Measurements from ENCODE around the gene MTA1.

- TF ChIP-seq, protein P1, sequence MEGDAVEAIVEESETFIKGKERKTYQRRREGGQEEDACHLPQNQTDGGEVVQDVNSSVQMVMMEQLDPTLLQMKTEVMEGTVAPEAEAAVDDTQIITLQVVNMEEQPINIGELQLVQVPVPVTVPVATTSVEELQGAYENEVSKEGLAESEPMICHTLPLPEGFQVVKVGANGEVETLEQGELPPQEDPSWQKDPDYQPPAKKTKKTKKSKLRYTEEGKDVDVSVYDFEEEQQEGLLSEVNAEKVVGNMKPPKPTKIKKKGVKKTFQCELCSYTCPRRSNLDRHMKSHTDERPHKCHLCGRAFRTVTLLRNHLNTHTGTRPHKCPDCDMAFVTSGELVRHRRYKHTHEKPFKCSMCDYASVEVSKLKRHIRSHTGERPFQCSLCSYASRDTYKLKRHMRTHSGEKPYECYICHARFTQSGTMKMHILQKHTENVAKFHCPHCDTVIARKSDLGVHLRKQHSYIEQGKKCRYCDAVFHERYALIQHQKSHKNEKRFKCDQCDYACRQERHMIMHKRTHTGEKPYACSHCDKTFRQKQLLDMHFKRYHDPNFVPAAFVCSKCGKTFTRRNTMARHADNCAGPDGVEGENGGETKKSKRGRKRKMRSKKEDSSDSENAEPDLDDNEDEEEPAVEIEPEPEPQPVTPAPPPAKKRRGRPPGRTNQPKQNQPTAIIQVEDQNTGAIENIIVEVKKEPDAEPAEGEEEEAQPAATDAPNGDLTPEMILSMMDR (IDR thresholded peaks at IDR 0.05), result no peak
- no peak for TF ChIP-seq POLR2A (IDR thresholded peaks at IDR 0.05)
Observed at GRCh38 chr14:105433161-105433605, 13.6 kb downstream of the MTA1 start.

All from Peyer's patch (tissue), 4 donors.